GM23338 (cell line): Measurements from ENCODE around the gene MAPK8. TPM values are rescaled to one million over a fixed set of nuclear protein-coding genes. Genes with fewer than 3 reads are reported as not detected.

Experiments
- ATAC-seq: fragments of 200-7000 bp; cut with Tn5 transposase; 3 replicates; pipeline ENCODE4 v1.9.1; 2020
- DNase-seq: peaks from one replicate; pipeline ENCODE4 v3.0.0-alpha.2; 2015; ENCODE audit warnings: low spot score
- H2AFZ ChIP-seq: fragments of 200-600 bp; sonication (generic); 2 replicates; pipeline ENCODE4 v1.8.0; 2016; ENCODE audit warnings: antibody characterized with exemption, mild to moderate bottlenecking, moderate library complexity
- H3F3A ChIP-seq: fragments of 200-600 bp; sonication (generic); replicated peaks from 2 replicates; pipeline ENCODE4 v1.8.0; 2017; ENCODE audit warnings: antibody characterized with exemption, mixed run types, low read depth
- H3K27ac ChIP-seq: fragments of 200-600 bp; sonication (generic); 2 replicates; pipeline ENCODE4 v1.6.1; 2016; ENCODE audit warnings: low read depth
- H3K27me3 ChIP-seq: fragments of 200-600 bp; sonication (generic); 2 replicates; pipeline ENCODE4 v1.8.0; 2016; ENCODE audit warnings: mild to moderate bottlenecking, mixed run types, moderate library complexity; ENCODE audit not compliant: insufficient read depth
- H3K36me3 ChIP-seq: fragments of 200-600 bp; sonication (generic); 2 replicates; pipeline ENCODE4 v1.8.0; 2016; ENCODE audit warnings: mild to moderate bottlenecking; ENCODE audit not compliant: insufficient read depth
- H3K4me1 ChIP-seq: fragments of 200-600 bp; sonication (generic); 2 replicates; pipeline ENCODE4 v1.8.0; 2016; ENCODE audit warnings: mild to moderate bottlenecking, moderate library complexity; ENCODE audit not compliant: insufficient read depth
- H3K4me2 ChIP-seq: fragments of 200-600 bp; sonication (generic); 2 replicates; pipeline ENCODE4 v1.7.1; 2017; ENCODE audit warnings: mixed run types
- H3K4me3 ChIP-seq: fragments of 200-600 bp; sonication (generic); 2 replicates; pipeline ENCODE4 v1.6.1; 2016; ENCODE audit warnings: mixed run types
- H3K79me2 ChIP-seq: fragments of 200-600 bp; sonication (generic); replicated peaks from 2 replicates; pipeline ENCODE4 v1.8.0; 2017; ENCODE audit warnings: mild to moderate bottlenecking; ENCODE audit not compliant: insufficient read depth
- H3K9me2 ChIP-seq: fragments of 200-600 bp; sonication (generic); 2 replicates; pipeline ENCODE4 v1.8.0; 2017; ENCODE audit not compliant: insufficient read depth
- H4K20me1 ChIP-seq: fragments of 200-600 bp; sonication (generic); replicated peaks from 2 replicates; pipeline ENCODE4 v1.8.0; 2017; ENCODE audit warnings: mild to moderate bottlenecking; ENCODE audit not compliant: insufficient read depth
- H3K27ac Mint-ChIP-seq: 2 replicates; pipeline ENCODE4 v1.8.0; 2020; ENCODE audit warnings: inconsistent platforms, mild to moderate bottlenecking, moderate library complexity, mixed read lengths
- H3K27me3 Mint-ChIP-seq: 3 replicates; pipeline ENCODE4 v1.8.0; 2022; ENCODE audit warnings: low read depth, mild to moderate bottlenecking, moderate library complexity, mixed read lengths, inconsistent platforms; ENCODE audit not compliant: insufficient read depth, poor library complexity
- H3K36me3 Mint-ChIP-seq: 3 replicates; pipeline ENCODE4 v1.8.0; 2021; ENCODE audit warnings: low read depth, mild to moderate bottlenecking, inconsistent platforms, moderate library complexity, mixed read lengths
- H3K4me1 Mint-ChIP-seq: 3 replicates; pipeline ENCODE4 v1.8.0; 2020; ENCODE audit warnings: mild to moderate bottlenecking, inconsistent platforms, mixed read lengths
- H3K4me3 Mint-ChIP-seq: 3 replicates; pipeline ENCODE4 v1.8.0; 2021; ENCODE audit warnings: moderate library complexity, mild to moderate bottlenecking, inconsistent platforms, mixed read lengths
- H3K9me3 Mint-ChIP-seq: 3 replicates; pipeline ENCODE4 v1.8.0; 2020; ENCODE audit warnings: moderate library complexity, mild to moderate bottlenecking, inconsistent platforms, mixed read lengths
- EZH2 ChIP-seq: fragments of 200-600 bp; sonication (generic); IDR thresholded peaks from one replicate; pipeline ENCODE4 v1.8.0; 2017; ENCODE audit warnings: antibody characterized with exemption, mild to moderate bottlenecking, low read depth; ENCODE audit not compliant: unreplicated experiment
- STAT1 ChIP-seq: IDR thresholded peaks from one replicate; pipeline ENCODE4 v1.6.1; 2016; ENCODE audit warnings: antibody characterized with exemption; ENCODE audit not compliant: unreplicated experiment
- polyA plus RNA-seq: library from polyadenylated mRNA; unstranded; fragments of >200 nt; fragmentation: Nextera tagmentation; extraction: Ambion mirVana; gene quantifications from 2 replicates; pipeline ENCODE4 v1.2.1, GENCODE V29; 2016
- total RNA-seq: library from RNA; depleted of rRNA; stranded (reverse); fragments of >200 nt; shearing (Covaris generic); gene quantifications from 2 replicates; pipeline ENCODE4 v1.2.3, GENCODE V29; 2014
- TF ChIP-seq, protein P1 (sequence below): fragments of 250-450 bp; sonication (Bioruptor Pico); IDR thresholded peaks from 2 replicates; pipeline ENCODE4 v1.5.0; 2020; ENCODE audit warnings: mild to moderate bottlenecking, moderate library complexity

MAPK8 gene
- total and polyA plus RNA-seq, 2 experiments from 2014 or later: 52.4 to 73.6 TPM

DNA sequence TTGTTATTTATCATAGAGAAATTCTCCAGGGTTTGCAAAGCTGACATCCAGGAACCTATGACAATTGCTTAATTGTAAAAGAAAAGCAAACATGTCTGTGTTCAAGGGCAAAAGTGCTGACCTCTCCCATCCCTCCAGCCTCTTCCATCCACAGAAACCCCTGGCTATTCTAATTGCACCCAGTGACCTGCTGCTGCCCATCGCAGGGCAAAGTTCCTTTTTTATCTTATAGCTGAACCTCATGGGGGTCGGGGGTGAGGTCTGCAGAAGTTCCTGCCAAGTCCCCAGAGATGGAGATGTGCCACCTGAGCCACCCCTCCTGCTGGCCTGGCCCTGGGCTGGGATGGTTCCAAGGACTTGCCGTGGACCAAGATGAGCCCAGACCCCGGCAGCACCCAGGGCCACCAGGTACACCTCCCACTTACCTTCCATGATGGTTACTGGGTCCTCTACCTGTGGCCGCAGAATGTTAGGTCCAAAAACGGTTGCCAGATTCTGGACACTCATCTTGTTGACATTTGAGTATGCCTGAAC lies 146.5 kb downstream of the MAPK8 start (continued):
- TF ChIP-seq, protein P1, sequence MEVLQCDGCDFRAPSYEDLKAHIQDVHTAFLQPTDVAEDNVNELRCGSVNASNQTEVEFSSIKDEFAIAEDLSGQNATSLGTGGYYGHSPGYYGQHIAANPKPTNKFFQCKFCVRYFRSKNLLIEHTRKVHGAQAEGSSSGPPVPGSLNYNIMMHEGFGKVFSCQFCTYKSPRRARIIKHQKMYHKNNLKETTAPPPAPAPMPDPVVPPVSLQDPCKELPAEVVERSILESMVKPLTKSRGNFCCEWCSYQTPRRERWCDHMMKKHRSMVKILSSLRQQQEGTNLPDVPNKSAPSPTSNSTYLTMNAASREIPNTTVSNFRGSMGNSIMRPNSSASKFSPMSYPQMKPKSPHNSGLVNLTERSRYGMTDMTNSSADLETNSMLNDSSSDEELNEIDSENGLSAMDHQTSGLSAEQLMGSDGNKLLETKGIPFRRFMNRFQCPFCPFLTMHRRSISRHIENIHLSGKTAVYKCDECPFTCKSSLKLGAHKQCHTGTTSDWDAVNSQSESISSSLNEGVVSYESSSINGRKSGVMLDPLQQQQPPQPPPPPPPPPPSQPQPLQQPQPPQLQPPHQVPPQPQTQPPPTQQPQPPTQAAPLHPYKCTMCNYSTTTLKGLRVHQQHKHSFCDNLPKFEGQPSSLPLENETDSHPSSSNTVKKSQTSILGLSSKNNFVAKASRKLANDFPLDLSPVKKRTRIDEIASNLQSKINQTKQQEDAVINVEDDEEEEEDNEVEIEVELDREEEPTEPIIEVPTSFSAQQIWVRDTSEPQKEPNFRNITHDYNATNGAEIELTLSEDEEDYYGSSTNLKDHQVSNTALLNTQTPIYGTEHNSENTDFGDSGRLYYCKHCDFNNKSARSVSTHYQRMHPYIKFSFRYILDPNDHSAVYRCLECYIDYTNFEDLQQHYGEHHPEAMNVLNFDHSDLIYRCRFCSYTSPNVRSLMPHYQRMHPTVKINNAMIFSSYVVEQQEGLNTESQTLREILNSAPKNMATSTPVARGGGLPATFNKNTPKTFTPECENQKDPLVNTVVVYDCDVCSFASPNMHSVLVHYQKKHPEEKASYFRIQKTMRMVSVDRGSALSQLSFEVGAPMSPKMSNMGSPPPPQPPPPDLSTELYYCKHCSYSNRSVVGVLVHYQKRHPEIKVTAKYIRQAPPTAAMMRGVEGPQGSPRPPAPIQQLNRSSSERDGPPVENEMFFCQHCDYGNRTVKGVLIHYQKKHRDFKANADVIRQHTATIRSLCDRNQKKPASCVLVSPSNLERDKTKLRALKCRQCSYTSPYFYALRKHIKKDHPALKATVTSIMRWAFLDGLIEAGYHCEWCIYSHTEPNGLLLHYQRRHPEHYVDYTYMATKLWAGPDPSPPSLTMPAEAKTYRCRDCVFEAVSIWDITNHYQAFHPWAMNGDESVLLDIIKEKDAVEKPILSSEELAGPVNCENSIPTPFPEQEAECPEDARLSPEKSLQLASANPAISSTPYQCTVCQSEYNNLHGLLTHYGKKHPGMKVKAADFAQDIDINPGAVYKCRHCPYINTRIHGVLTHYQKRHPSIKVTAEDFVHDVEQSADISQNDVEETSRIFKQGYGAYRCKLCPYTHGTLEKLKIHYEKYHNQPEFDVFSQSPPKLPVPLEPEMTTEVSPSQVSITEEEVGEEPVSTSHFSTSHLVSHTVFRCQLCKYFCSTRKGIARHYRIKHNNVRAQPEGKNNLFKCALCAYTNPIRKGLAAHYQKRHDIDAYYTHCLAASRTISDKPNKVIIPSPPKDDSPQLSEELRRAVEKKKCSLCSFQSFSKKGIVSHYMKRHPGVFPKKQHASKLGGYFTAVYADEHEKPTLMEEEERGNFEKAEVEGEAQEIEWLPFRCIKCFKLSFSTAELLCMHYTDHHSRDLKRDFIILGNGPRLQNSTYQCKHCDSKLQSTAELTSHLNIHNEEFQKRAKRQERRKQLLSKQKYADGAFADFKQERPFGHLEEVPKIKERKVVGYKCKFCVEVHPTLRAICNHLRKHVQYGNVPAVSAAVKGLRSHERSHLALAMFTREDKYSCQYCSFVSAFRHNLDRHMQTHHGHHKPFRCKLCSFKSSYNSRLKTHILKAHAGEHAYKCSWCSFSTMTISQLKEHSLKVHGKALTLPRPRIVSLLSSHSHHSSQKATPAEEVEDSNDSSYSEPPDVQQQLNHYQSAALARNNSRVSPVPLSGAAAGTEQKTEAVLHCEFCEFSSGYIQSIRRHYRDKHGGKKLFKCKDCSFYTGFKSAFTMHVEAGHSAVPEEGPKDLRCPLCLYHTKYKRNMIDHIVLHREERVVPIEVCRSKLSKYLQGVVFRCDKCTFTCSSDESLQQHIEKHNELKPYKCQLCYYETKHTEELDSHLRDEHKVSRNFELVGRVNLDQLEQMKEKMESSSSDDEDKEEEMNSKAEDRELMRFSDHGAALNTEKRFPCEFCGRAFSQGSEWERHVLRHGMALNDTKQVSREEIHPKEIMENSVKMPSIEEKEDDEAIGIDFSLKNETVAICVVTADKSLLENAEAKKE (CRISPR knock-in tag): no peak
- TF ChIP-seq EZH2: no peak

DNA sequence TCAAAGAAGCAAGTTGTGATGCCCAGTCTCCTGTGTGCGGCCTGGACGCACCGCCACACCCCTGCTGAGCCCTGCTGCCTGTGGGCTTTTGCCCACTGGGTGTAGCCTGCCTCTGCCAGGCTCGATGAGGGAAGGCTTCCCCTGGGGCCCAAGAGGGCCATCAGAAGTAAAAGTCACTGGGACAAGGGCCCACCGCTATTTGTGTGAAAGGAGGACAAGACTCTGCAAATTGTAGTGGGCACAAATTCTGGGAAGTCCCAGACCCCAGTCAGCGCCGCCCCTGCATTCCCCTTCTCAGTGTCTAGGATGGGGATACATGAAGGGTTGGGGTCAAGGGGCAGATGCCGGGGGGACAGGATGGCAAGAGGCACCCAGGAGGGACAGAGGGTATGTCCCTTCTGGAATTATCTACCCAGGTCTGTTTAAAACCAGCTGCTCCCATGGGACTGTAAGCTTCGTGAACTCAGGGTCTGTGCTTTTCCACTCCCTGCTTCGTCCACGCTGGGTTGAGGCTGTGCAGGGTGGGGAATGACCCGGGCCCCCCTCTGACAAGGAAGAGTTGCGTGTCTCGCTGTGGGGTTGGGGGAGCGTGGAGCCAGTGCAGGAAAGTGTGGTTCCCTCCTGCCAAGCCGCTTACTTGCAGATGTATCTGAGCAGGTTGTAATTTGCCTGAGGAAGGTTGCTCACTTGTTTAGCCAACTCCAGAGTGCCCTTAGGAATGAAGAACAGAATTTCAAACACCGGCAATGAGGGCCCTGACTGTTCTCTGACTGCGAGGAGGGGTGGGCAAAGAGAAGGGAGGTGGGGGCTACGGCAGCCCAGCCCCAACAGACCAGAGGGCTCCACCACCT lies 147.2 kb downstream of the MAPK8 start:
- TF ChIP-seq STAT1: no peak
- no peak overlapping the region for H3K27ac ChIP-seq
- H3K36me3 Mint-ChIP-seq: no peaks in the 10 kb centered on the region

More for the DNA sequence above, 147.2 kb downstream of the MAPK8 start:
- Histone ChIP-seq H3K27me3 (no peaks in the 10 kb centered on the region), H3K9me2 (no peaks in the 10 kb centered on the region), H3K79me2 (no peaks in the 10 kb centered on the region), H3F3A (no peaks in the 10 kb centered on the region), H2AFZ (no peak overlapping the region), H3K36me3 (no peaks in the 10 kb centered on the region), H3K4me3 (no peak overlapping the region), H3K4me2 (no peak overlapping the region), H4K20me1 (no peaks in the 10 kb centered on the region), H3K4me1 (no peaks in the 10 kb centered on the region)
- Mint-ChIP-seq H3K4me3 (no peak overlapping the region), H3K4me1 (peaks cover 23% of the 10 kb centered on the region; the same call in 2 of the 3 replicates), H3K27ac (peak overlapping the region; percentile 40; the same call in 1 of the 2 replicates), H3K27me3 (peaks cover 5% of the 10 kb centered on the region), H3K9me3 (no peaks in the 10 kb centered on the region)
- ATAC-seq: no peak
- no peak for DNase-seq
